Adrenal gland (tissue), 5 donors: ENCODE measurements around the gene DDX51.
"Not testable (repeated sequence)": the region's sequence is repeated elsewhere in the genome, so short reads cannot be mapped to it uniquely, and the experiment has no call there.

Source experiments
- CTCF ChIP-seq, 6 experiments: fragments of 450-650 bp in 4 of 6; fragments of 200-600 bp in 2 of 6; sonication (generic) in 1 of 6; IDR thresholded peaks; 1 replicate in 5 of 6; 2 replicates in 1 of 6; pipeline versions ENCODE4 v1.5.1 to v1.8.0; 2016 to 2021; ENCODE audit warnings: antibody characterized with exemption in 6 of 6, mild to moderate bottlenecking in 2 of 6, moderate library complexity in 1 of 6
- POLR2A ChIP-seq, 2 donors: fragments of 450-650 bp; IDR thresholded peaks; one replicate each; pipeline ENCODE4 v1.6.1; 2017; ENCODE audit warnings: antibody characterized with exemption in 2 of 2, mild to moderate bottlenecking in 2 of 2, moderate library complexity in 1 of 2
- donor health status: DM: no; HTN: no; CAD: no.

GRCh38 chr12:132149526-132149925, 5.4 kb upstream of the DDX51 start:
- not testable (repeated sequence) for TF ChIP-seq CTCF, POLR2A (IDR thresholded peaks at IDR 0.05)
